ENCODE measurements around the gene ATP8B4. TPM values are rescaled to one million over a fixed set of nuclear protein-coding genes. Genes with fewer than 3 reads are reported as not detected.
"Not testable (repeated sequence)": the region's sequence is repeated elsewhere in the genome, so short reads cannot be mapped to it uniquely, and the experiment has no call there.

ATP8B4 gene
- polyA plus RNA-seq = 4.4 TPM
- long read RNA-seq, donor 1 = 0 reads
- long read RNA-seq, donor 2 = 0 reads
- long read RNA-seq, donor 3 = 0 reads
- long read RNA-seq, donor 4 = 0 reads
- long read RNA-seq, donor 5 = 0 reads
- long read RNA-seq, donor 6, partial matches to known transcripts = 27 of 37 reads
- long read RNA-seq, donor 6, other reads (novel, unspliced or antisense) = 10 of 37 reads
- long read RNA-seq, donor 7 = 0 reads
- long read RNA-seq, donor 8 = 0 reads
- long read RNA-seq, donor 9 = 0 reads
- long read RNA-seq, donor 10 = 0 reads
- long read RNA-seq, donor 11, partial matches to known transcripts = 76 of 85 reads
- long read RNA-seq, donor 11, other reads (novel, unspliced or antisense) = 9 of 85 reads

GRCh38 chr15:50119063-50120040 is at the start of gene ATP8B4:
Gene ATP8B4 (minus strand): TSS chr15:50119233. CDS start chr15:50106966, 12,267 bp downstream.
- 70% methylated on average over 2 of the region's 4 CpGs for WGBS (ENCODE audit: insufficient coverage, low lambda C conversion rate)

GRCh38 chr15:50168379-50168778 is 49.3 kb upstream of the ATP8B4 start:
- peak overlapping the region; percentile 52 for H3K27ac ChIP-seq (ENCODE audit: low read length)
- no peaks in the 10 kb centered on the region for H3K36me3 ChIP-seq (ENCODE audit: control insufficient read depth, insufficient read depth, low read length)
- WGBS (ENCODE audit: insufficient coverage, low lambda C conversion rate) = 63% methylated on average over 2 of the region's 4 CpGs

More at GRCh38 chr15:50119063-50120040, at the start of gene ATP8B4:
- no peaks in the 10 kb centered on the region for H3K27me3 ChIP-seq (ENCODE audit: control insufficient read depth, insufficient read depth, low read length)
- no peaks in the 10 kb centered on the region for H3K4me1 ChIP-seq (ENCODE audit: control insufficient read depth, insufficient read depth, low read length)
- DNase-seq = no peak
- no peaks in the 10 kb centered on the region for H3K36me3 ChIP-seq (ENCODE audit: control insufficient read depth, insufficient read depth, low read length)
- H3K27ac ChIP-seq (ENCODE audit: low read length) = no peak within 1 kb of the TSS
- H3K4me3 ChIP-seq (ENCODE audit: low read length) = no peak within 1 kb of the TSS
- H3K9me3 ChIP-seq (ENCODE audit: control insufficient read depth, low read depth, low read length) = peaks cover 3% of the 10 kb centered on the region

GRCh38 chr15:50167110-50167509 is 48.1 kb upstream of the ATP8B4 start:
- Histone ChIP-seq H3K9me3 (ENCODE audit: control insufficient read depth, low read depth, low read length) (peaks cover 3% of the 10 kb centered on the region), H3K27me3 (ENCODE audit: control insufficient read depth, insufficient read depth, low read length) (no peaks in the 10 kb centered on the region), H3K27ac (ENCODE audit: low read length) (peak overlapping the region; percentile 62), H3K4me1 (ENCODE audit: control insufficient read depth, insufficient read depth, low read length) (peaks cover 21% of the 10 kb centered on the region), H3K36me3 (ENCODE audit: control insufficient read depth, insufficient read depth, low read length) (no peaks in the 10 kb centered on the region), H3K4me3 (ENCODE audit: low read length) (no peak overlapping the region)
- peak in 1 of 2 donors; percentile 67 for DNase-seq

More at GRCh38 chr15:50168379-50168778, 49.3 kb upstream of the ATP8B4 start:
- Histone ChIP-seq H3K4me1 (ENCODE audit: control insufficient read depth, insufficient read depth, low read length) (peaks cover 21% of the 10 kb centered on the region), H3K27me3 (ENCODE audit: control insufficient read depth, insufficient read depth, low read length) (no peaks in the 10 kb centered on the region), H3K9me3 (ENCODE audit: control insufficient read depth, low read depth, low read length) (peaks cover 9% of the 10 kb centered on the region), H3K4me3 (ENCODE audit: low read length) (no peak overlapping the region)
- DNase-seq = no peak

GRCh38 chr15:50166216-50166615 is 47.2 kb upstream of the ATP8B4 start:
- no CpG with 5 or more reads among the region's 1 CpG for WGBS (ENCODE audit: insufficient coverage, low lambda C conversion rate)
- Histone ChIP-seq H3K36me3 (ENCODE audit: control insufficient read depth, insufficient read depth, low read length) (no peaks in the 10 kb centered on the region), H3K27ac (ENCODE audit: low read length) (peak overlapping the region; percentile 62), H3K27me3 (ENCODE audit: control insufficient read depth, insufficient read depth, low read length) (no peaks in the 10 kb centered on the region), H3K4me3 (ENCODE audit: low read length) (no peak overlapping the region), H3K4me1 (ENCODE audit: control insufficient read depth, insufficient read depth, low read length) (peaks cover 21% of the 10 kb centered on the region), H3K9me3 (ENCODE audit: control insufficient read depth, low read depth, low read length) (no peaks in the 10 kb centered on the region)
- peak in 1 of 2 donors; percentile 21 for DNase-seq

GRCh38 chr15:50164458-50164857 is 45.4 kb upstream of the ATP8B4 start:
- no peaks in the 10 kb centered on the region for H3K9me3 ChIP-seq (ENCODE audit: control insufficient read depth, low read depth, low read length)
- H3K4me3 ChIP-seq (ENCODE audit: low read length) = no peak overlapping the region
- WGBS (ENCODE audit: insufficient coverage, low lambda C conversion rate) = no CpG with 5 or more reads among the region's 1 CpG
- no peaks in the 10 kb centered on the region for H3K36me3 ChIP-seq (ENCODE audit: control insufficient read depth, insufficient read depth, low read length)
- no peak overlapping the region for H3K27ac ChIP-seq (ENCODE audit: low read length)
- DNase-seq = no peak
- H3K4me1 ChIP-seq (ENCODE audit: control insufficient read depth, insufficient read depth, low read length) = peaks cover 21% of the 10 kb centered on the region
- no peaks in the 10 kb centered on the region for H3K27me3 ChIP-seq (ENCODE audit: control insufficient read depth, insufficient read depth, low read length)

GRCh38 chr15:50163719-50164410 is 44.8 kb upstream of the ATP8B4 start:
- WGBS (ENCODE audit: insufficient coverage, low lambda C conversion rate) = no CpG with 5 or more reads among the region's 2 CpGs
- H3K4me3 ChIP-seq (ENCODE audit: low read length) = no peak overlapping the region

GRCh38 chr15:50162969-50163718 is 44.1 kb upstream of the ATP8B4 start:
- Histone ChIP-seq H3K27me3 (ENCODE audit: control insufficient read depth, insufficient read depth, low read length) (no peaks in the 10 kb centered on the region), H3K4me1 (ENCODE audit: control insufficient read depth, insufficient read depth, low read length) (peaks cover 14% of the 10 kb centered on the region), H3K27ac (ENCODE audit: low read length) (no peak overlapping the region), H3K9me3 (ENCODE audit: control insufficient read depth, low read depth, low read length) (no peaks in the 10 kb centered on the region), H3K36me3 (ENCODE audit: control insufficient read depth, insufficient read depth, low read length) (no peaks in the 10 kb centered on the region), H3K4me3 (ENCODE audit: low read length) (no peak overlapping the region)
- WGBS (ENCODE audit: insufficient coverage, low lambda C conversion rate) = no CpG with 5 or more reads among the region's 2 CpGs
- DNase-seq = no peak

More at GRCh38 chr15:50163719-50164410, 44.8 kb upstream of the ATP8B4 start:
- Histone ChIP-seq H3K36me3 (ENCODE audit: control insufficient read depth, insufficient read depth, low read length) (no peaks in the 10 kb centered on the region), H3K27ac (ENCODE audit: low read length) (no peak overlapping the region), H3K9me3 (ENCODE audit: control insufficient read depth, low read depth, low read length) (no peaks in the 10 kb centered on the region), H3K27me3 (ENCODE audit: control insufficient read depth, insufficient read depth, low read length) (no peaks in the 10 kb centered on the region), H3K4me1 (ENCODE audit: control insufficient read depth, insufficient read depth, low read length) (peaks cover 21% of the 10 kb centered on the region)
- no peak for DNase-seq

GRCh38 chr15:50158236-50158635 is 39.2 kb upstream of the ATP8B4 start:
- not testable (repeated sequence) for H3K36me3 ChIP-seq (ENCODE audit: control insufficient read depth, insufficient read depth, low read length); H3K27me3 ChIP-seq (ENCODE audit: control insufficient read depth, insufficient read depth, low read length); H3K4me3 ChIP-seq (ENCODE audit: low read length); H3K27ac ChIP-seq (ENCODE audit: low read length); H3K4me1 ChIP-seq (ENCODE audit: control insufficient read depth, insufficient read depth, low read length); DNase-seq
- no CpG with 5 or more reads among the region's 28 CpGs for WGBS (ENCODE audit: insufficient coverage, low lambda C conversion rate)
- H3K9me3 ChIP-seq (ENCODE audit: control insufficient read depth, low read depth, low read length) = peaks cover 11% of the 10 kb centered on the region

- Histone ChIP-seq H3K36me3 (ENCODE audit: control insufficient read depth, insufficient read depth, low read length) (no peaks in the 10 kb centered on the region), H3K4me3 (ENCODE audit: low read length) (no peak overlapping the region), H3K27ac (ENCODE audit: low read length) (no peak overlapping the region), H3K9me3 (ENCODE audit: control insufficient read depth, low read depth, low read length) (peaks cover 6% of the 10 kb centered on the region), H3K4me1 (ENCODE audit: control insufficient read depth, insufficient read depth, low read length) (no peaks in the 10 kb centered on the region), H3K27me3 (ENCODE audit: control insufficient read depth, insufficient read depth, low read length) (no peaks in the 10 kb centered on the region)
- WGBS (ENCODE audit: insufficient coverage, low lambda C conversion rate) = no CpG with 5 or more reads among the region's 2 CpGs
- DNase-seq = no peak
Measured at GRCh38 chr15:50151476-50151875, 32.4 kb upstream of the ATP8B4 start.

Data from large intestine (tissue), 12 donors.